ENCODE data around the gene VWCE. TPM values are rescaled to one million over a fixed set of nuclear protein-coding genes. Genes with fewer than 3 reads are reported as not detected.

The VWCE gene
- total RNA-seq, 1 experiment from 2014 or later, result 17.7 TPM

- Mint-ChIP-seq H3K9me3 (ENCODE audit: unreplicated experiment) (no peaks in the 10 kb centered on the region), H3K36me3 (ENCODE audit: insufficient read depth, unreplicated experiment) (peaks cover 74% of the 10 kb centered on the region), H3K4me1 (ENCODE audit: low read depth, unreplicated experiment) (peaks cover 17% of the 10 kb centered on the region), H3K27me3 (ENCODE audit: insufficient read depth, unreplicated experiment) (no peaks in the 10 kb centered on the region), H3K4me3 (ENCODE audit: unreplicated experiment) (no peak overlapping the region), H3K27ac (ENCODE audit: unreplicated experiment) (no peak overlapping the region)
- H3K36me3 ChIP-seq (ENCODE audit: control insufficient read depth, insufficient read depth, low read length), result no peaks in the 10 kb centered on the region; the same call in none of the 2 replicates
- H3K9me3 ChIP-seq, result no peaks in the 10 kb centered on the region
- H3K4me1 ChIP-seq, result peaks cover 6% of the 10 kb centered on the region; the same call in 1 of the 2 replicates
- no peaks in the 10 kb centered on the region for H3K27me3 ChIP-seq (replicated peaks; ENCODE audit: control insufficient read depth, insufficient read depth, low read length)
- intact Hi-C loops (cut with micrococcal nuclease; ENCODE audit: unreplicated experiment), result no loop called here
- CTCF ChIA-PET, result no interaction called here
- POLR2A ChIA-PET, result interaction anchor here (0.6 kb wide), 1 partner anchor 257 kb away, joined by 8 read pairs; no protein-coding TSS in a partner anchor
- H3K4me3 ChIP-seq (ENCODE audit: low read depth, low read length), result no peak overlapping the region
- no TSS peak for BruUV-seq (replicated peaks)
- DNase-seq, result no peak
- no peak for TF ChIP-seq CTCF (IDR thresholded peaks at IDR 0.05; ENCODE audit: insufficient read depth in 1 of 2, low read depth in 1 of 2, low read length in 1 of 2, severe bottlenecking in 1 of 2, unreplicated experiment in 1 of 2)
These were observed 34.8 kb upstream of the VWCE start for GRCh38 chr11:61329871-61330270.

GRCh38 chr11:61328351-61328750 lies 33.2 kb upstream of the VWCE start:
- Histone ChIP-seq H3K4me1 (no peaks in the 10 kb centered on the region), H3K4me3 (ENCODE audit: low read depth, low read length) (no peak overlapping the region), H3K27me3 (replicated peaks; ENCODE audit: control insufficient read depth, insufficient read depth, low read length) (no peaks in the 10 kb centered on the region), H3K9me3 (no peaks in the 10 kb centered on the region), H3K36me3 (ENCODE audit: control insufficient read depth, insufficient read depth, low read length) (peaks cover 2% of the 10 kb centered on the region)
- no peak overlapping the region for H3K4me3 Mint-ChIP-seq (ENCODE audit: unreplicated experiment)
- no peaks in the 10 kb centered on the region for H3K9me3 Mint-ChIP-seq (ENCODE audit: unreplicated experiment)
- H3K27ac Mint-ChIP-seq (ENCODE audit: unreplicated experiment), result no peak overlapping the region
- H3K36me3 Mint-ChIP-seq (ENCODE audit: insufficient read depth, unreplicated experiment), result peaks cover 85% of the 10 kb centered on the region
- no peak for DNase-seq
- TF ChIP-seq CTCF (IDR thresholded peaks at IDR 0.05; ENCODE audit: insufficient read depth in 1 of 2, low read depth in 1 of 2, low read length in 1 of 2, severe bottlenecking in 1 of 2, unreplicated experiment in 1 of 2), result no peak
- CTCF ChIA-PET, result no interaction called here
- no peaks in the 10 kb centered on the region for H3K27me3 Mint-ChIP-seq (ENCODE audit: insufficient read depth, unreplicated experiment)
- H3K4me1 Mint-ChIP-seq (ENCODE audit: low read depth, unreplicated experiment), result peaks cover 17% of the 10 kb centered on the region
- POLR2A ChIA-PET, result no interaction called here
- intact Hi-C loops (cut with micrococcal nuclease; ENCODE audit: unreplicated experiment), result no loop called here
- no TSS peak for BruUV-seq (replicated peaks)

- H3K27me3 ChIP-seq (replicated peaks; ENCODE audit: control insufficient read depth, insufficient read depth, low read length), result no peaks in the 10 kb centered on the region
- peaks cover 2% of the 10 kb centered on the region for H3K36me3 ChIP-seq (ENCODE audit: control insufficient read depth, insufficient read depth, low read length)
- no peak overlapping the region for H3K4me3 ChIP-seq (ENCODE audit: low read depth, low read length)
- no peaks in the 10 kb centered on the region for H3K9me3 Mint-ChIP-seq (ENCODE audit: unreplicated experiment)
- H3K27ac Mint-ChIP-seq (ENCODE audit: unreplicated experiment), result no peak overlapping the region
- BruUV-seq (replicated peaks), result no TSS peak
- H3K4me3 Mint-ChIP-seq (ENCODE audit: unreplicated experiment), result no peak overlapping the region
- no peaks in the 10 kb centered on the region for H3K27me3 Mint-ChIP-seq (ENCODE audit: insufficient read depth, unreplicated experiment)
- peaks cover 85% of the 10 kb centered on the region for H3K36me3 Mint-ChIP-seq (ENCODE audit: insufficient read depth, unreplicated experiment)
- H3K4me1 ChIP-seq, result no peaks in the 10 kb centered on the region
- intact Hi-C loops (cut with micrococcal nuclease; ENCODE audit: unreplicated experiment), result no loop called here
- no peaks in the 10 kb centered on the region for H3K9me3 ChIP-seq
- ChIA-PET POLR2A (interaction anchor here (0.7 kb wide), 1 partner anchor 29 kb away, joined by 3 read pairs; no protein-coding TSS in a partner anchor), CTCF (no interaction called here)
- DNase-seq, result no peak
- peaks cover 17% of the 10 kb centered on the region for H3K4me1 Mint-ChIP-seq (ENCODE audit: low read depth, unreplicated experiment)
- TF ChIP-seq CTCF (IDR thresholded peaks at IDR 0.05; ENCODE audit: insufficient read depth in 1 of 2, low read depth in 1 of 2, low read length in 1 of 2, severe bottlenecking in 1 of 2, unreplicated experiment in 1 of 2), result no peak
These were observed 32.6 kb upstream of the VWCE start for GRCh38 chr11:61327669-61328071.

All from Caco-2 (cell line).